Caco-2 (cell line): ENCODE results near the gene GGT5. TPM values are rescaled to one million over a fixed set of nuclear protein-coding genes. Genes with fewer than 3 reads are reported as not detected.
A peak's percentile ranks its signal among the peaks of the same experiment; 100 is the strongest.

ENCODE experiments used
- BruUV-seq: library from RNA; stranded (reverse); fragments of 400-500 nt; replicated peaks from 2 replicates; lab custom pipeline; 2021; lab: Mats Ljungman, UMichigan
- CTCF ChIA-PET: fragments of 300-600 bp; sonication (Branson Sonifier 250); formaldehyde crosslinking; loops from one replicate; lab custom pipeline; 2022; ENCODE audit warnings: antibody characterized with exemption; lab: Charles Lee
- POLR2A ChIA-PET: fragments of 300-600 bp; sonication (Branson Sonifier 250); formaldehyde crosslinking; loops from one replicate; lab custom pipeline; 2022; ENCODE audit warnings: antibody characterized with exemption; lab: Charles Lee
- DNase-seq, 2 experiments: peaks; one replicate each; pipeline versions ENCODE4 v3.0.0 to v3.0.0-alpha.2; 2020 to 2022
- H3K27me3 ChIP-seq: replicated peaks from 2 replicates; pipeline ENCODE4 v1.6.0; 2011; ENCODE audit warnings: low read length; ENCODE audit not compliant: control insufficient read depth, insufficient read depth
- H3K36me3 ChIP-seq: 2 replicates; pipeline ENCODE4 v1.5.1; 2011; ENCODE audit warnings: low read length; ENCODE audit not compliant: control insufficient read depth, insufficient read depth
- H3K4me1 ChIP-seq: fragments of 250-450 bp; sonication (Bioruptor Pico); 2 replicates; pipeline ENCODE4 v1.5.1; 2020; ENCODE audit warnings: mild to moderate bottlenecking
- H3K4me3 ChIP-seq: 2 replicates; pipeline ENCODE4 v1.5.1; 2011; ENCODE audit warnings: low read depth, mild to moderate bottlenecking, control low read depth, low read length
- H3K9me3 ChIP-seq: fragments of 250-450 bp; sonication (Bioruptor Pico); 2 replicates; pipeline ENCODE4 v1.5.1; 2020; ENCODE audit warnings: mild to moderate bottlenecking, moderate library complexity
- H3K27ac Mint-ChIP-seq: one replicate; pipeline ENCODE4 v1.8.0; 2022; ENCODE audit warnings: mixed read lengths; ENCODE audit not compliant: unreplicated experiment
- H3K27me3 Mint-ChIP-seq: one replicate; pipeline ENCODE4 v1.8.0; 2022; ENCODE audit warnings: mixed read lengths; ENCODE audit not compliant: insufficient read depth, unreplicated experiment
- H3K36me3 Mint-ChIP-seq: one replicate; pipeline ENCODE4 v1.8.0; 2022; ENCODE audit warnings: mild to moderate bottlenecking, mixed read lengths; ENCODE audit not compliant: insufficient read depth, unreplicated experiment
- H3K4me1 Mint-ChIP-seq: one replicate; pipeline ENCODE4 v1.8.0; 2022; ENCODE audit warnings: low read depth, mixed read lengths; ENCODE audit not compliant: unreplicated experiment
- H3K4me3 Mint-ChIP-seq: one replicate; pipeline ENCODE4 v1.8.0; 2022; ENCODE audit warnings: mild to moderate bottlenecking, moderate library complexity, mixed read lengths; ENCODE audit not compliant: unreplicated experiment
- H3K9me3 Mint-ChIP-seq: one replicate; pipeline ENCODE4 v1.8.0; 2022; ENCODE audit warnings: mixed read lengths; ENCODE audit not compliant: unreplicated experiment
- intact Hi-C: fragments of 100-400 bp; cut with micrococcal nuclease; formaldehyde crosslinking; loops from one replicate; pipeline ENCODE4 v1.10.0; 2022; ENCODE audit not compliant: unreplicated experiment
- total RNA-seq: library from RNA; stranded (reverse); gene quantifications from 2 replicates; pipeline ENCODE4 v1.2.3, GENCODE V29; 2022
- TF ChIP-seq, protein P1 (sequence below), 2 experiments: fragments of 200-600 bp in 1 of 2; IDR thresholded peaks; 1 replicate in 1 of 2; 2 replicates in 1 of 2; pipeline versions ENCODE4 v1.5.1 to v1.8.0; 2011 to 2022; ENCODE audit warnings: antibody characterized with exemption in 1 of 2, control low read depth in 1 of 2, inconsistent platforms in 1 of 2, low read depth in 1 of 2, low read length in 1 of 2, mild to moderate bottlenecking in 1 of 2, moderate library complexity in 1 of 2; ENCODE audit not compliant: insufficient read depth in 1 of 2, severe bottlenecking in 1 of 2, unreplicated experiment in 1 of 2

The GGT5 gene
- total RNA-seq, 1 experiment from 2014 or later: 0.66 TPM

DNA sequence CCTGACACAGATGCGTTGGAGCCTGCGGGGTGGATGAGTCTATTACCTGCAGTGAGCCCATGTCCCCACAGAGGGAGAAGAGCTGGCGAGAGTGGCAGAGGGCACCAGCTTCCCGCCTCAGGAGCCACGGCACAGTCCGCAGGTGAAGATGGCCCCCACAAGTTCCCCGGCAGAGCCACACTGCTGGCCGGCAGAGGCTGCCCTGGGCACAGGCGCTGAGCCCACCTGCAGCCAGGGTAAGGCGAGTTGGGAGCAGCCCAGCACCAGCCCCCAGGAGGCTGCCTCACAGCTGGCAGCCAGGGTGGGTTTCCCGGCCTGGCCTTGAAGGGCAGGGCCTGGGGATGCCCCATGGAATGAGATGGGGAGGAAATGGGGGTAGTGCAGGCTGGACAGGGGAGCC, 68.8 kb downstream of the GGT5 start:
- Mint-ChIP-seq H3K9me3 (no peaks in the 10 kb centered on the region), H3K27me3 (no peaks in the 10 kb centered on the region), H3K4me1 (no peaks in the 10 kb centered on the region), H3K4me3 (no peak overlapping the region), H3K27ac (no peak overlapping the region), H3K36me3 (peaks cover 19% of the 10 kb centered on the region)
- H3K36me3 ChIP-seq: no peaks in the 10 kb centered on the region; the same call in none of the 2 replicates
- no peak overlapping the region for H3K4me3 ChIP-seq
- POLR2A ChIA-PET: no interaction called here
- H3K27me3 ChIP-seq: no peaks in the 10 kb centered on the region
- H3K9me3 ChIP-seq: no peaks in the 10 kb centered on the region
- CTCF ChIA-PET: interaction anchor here (1.0 to 2.9 kb wide), 3 partner anchors 9 to 43 kb away, joined by 3 to 19 read pairs (median 5); no protein-coding TSS in a partner anchor
- no TSS peak for BruUV-seq
- TF ChIP-seq, protein P1, sequence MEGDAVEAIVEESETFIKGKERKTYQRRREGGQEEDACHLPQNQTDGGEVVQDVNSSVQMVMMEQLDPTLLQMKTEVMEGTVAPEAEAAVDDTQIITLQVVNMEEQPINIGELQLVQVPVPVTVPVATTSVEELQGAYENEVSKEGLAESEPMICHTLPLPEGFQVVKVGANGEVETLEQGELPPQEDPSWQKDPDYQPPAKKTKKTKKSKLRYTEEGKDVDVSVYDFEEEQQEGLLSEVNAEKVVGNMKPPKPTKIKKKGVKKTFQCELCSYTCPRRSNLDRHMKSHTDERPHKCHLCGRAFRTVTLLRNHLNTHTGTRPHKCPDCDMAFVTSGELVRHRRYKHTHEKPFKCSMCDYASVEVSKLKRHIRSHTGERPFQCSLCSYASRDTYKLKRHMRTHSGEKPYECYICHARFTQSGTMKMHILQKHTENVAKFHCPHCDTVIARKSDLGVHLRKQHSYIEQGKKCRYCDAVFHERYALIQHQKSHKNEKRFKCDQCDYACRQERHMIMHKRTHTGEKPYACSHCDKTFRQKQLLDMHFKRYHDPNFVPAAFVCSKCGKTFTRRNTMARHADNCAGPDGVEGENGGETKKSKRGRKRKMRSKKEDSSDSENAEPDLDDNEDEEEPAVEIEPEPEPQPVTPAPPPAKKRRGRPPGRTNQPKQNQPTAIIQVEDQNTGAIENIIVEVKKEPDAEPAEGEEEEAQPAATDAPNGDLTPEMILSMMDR (IDR thresholded peaks at IDR 0.05; ENCODE audit: insufficient read depth in 1 of 2, low read depth in 1 of 2, low read length in 1 of 2, severe bottlenecking in 1 of 2, unreplicated experiment in 1 of 2): no peak
- intact Hi-C loops: loop anchor here (5.0 kb wide), 1 partner anchor 194 kb away; the partner anchor contains the start of gene GSTT2
- DNase-seq: no peak
- peaks cover 7% of the 10 kb centered on the region for H3K4me1 ChIP-seq

DNA sequence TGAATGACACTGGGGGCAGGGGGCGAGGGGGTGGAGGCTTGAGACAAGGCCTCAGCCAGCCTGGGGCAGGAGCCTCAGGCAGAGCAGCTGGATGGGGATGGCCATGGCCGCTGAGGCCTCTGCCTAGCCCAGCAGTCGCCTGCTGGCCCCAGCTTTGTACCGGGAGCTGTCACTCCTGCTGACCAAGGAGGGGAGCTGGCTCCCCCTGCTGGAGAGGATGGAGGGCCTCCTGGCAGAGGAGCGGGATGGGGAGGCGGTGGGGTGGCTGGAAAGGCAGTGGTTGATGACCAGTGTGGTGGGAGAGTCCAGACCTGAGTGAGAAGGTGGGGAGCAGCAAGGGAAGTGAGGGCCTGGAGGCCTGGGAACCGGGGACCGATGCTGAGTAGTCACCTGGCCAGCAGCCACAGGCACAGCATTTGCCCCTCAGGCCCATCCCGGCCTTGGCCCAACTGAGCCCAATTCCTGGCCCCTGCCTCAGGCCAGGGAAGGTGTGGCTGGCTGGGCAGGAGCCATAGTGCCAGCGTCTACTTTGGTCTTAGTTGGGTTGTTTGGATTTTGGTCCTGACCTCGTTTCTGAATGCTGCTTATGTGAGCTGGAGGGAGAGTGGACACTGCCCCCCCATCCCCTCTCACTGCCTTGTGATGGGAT, 69.6 kb downstream of the GGT5 start:
- intact Hi-C loops: loop anchor here (1.0 to 5.0 kb wide), 2 partner anchors 42 to 193 kb away; partner anchors contain the start of gene GSTT2

DNA sequence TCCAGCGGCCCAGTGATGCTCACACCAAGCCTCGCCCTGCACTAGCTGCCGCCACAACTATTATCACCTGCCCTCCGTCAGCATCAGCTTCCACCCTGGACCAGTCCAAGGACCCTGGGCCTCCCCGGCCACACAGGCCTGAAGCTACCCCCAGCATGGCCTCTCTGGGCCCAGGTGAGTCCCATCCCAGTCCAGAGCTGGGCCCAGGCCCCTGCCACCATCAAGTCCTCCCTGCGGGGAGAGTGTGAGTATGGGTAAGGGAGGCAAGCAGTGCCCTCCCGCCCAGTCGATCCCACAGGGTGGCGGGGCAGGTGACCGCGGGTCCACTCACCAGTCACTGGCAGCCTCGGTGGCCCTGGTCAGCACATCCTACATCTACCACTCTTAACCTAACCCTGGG, 73.1 kb downstream of the GGT5 start:
- no peaks in the 10 kb centered on the region for H3K27me3 ChIP-seq
- intact Hi-C loops: no loop called here
- no TSS peak for BruUV-seq

More for the DNA sequence above, 69.6 kb downstream of the GGT5 start:
- Histone ChIP-seq H3K9me3 (no peaks in the 10 kb centered on the region), H3K4me1 (no peaks in the 10 kb centered on the region), H3K4me3 (no peak overlapping the region), H3K36me3 (no peaks in the 10 kb centered on the region; the same call in none of the 2 replicates), H3K27me3 (no peaks in the 10 kb centered on the region)
- H3K4me3 Mint-ChIP-seq: no peak overlapping the region
- H3K36me3 Mint-ChIP-seq: peaks cover 27% of the 10 kb centered on the region
- ChIA-PET POLR2A (no interaction called here), CTCF (interaction anchor here (0.5 to 2.9 kb wide), 8 partner anchors 24 to 186 kb away, joined by 3 to 19 read pairs (median 3); no protein-coding TSS in a partner anchor)
- no peak overlapping the region for H3K27ac Mint-ChIP-seq
- BruUV-seq: no TSS peak
- H3K4me1 Mint-ChIP-seq: no peaks in the 10 kb centered on the region
- H3K9me3 Mint-ChIP-seq: no peaks in the 10 kb centered on the region
- TF ChIP-seq, protein P1 (IDR thresholded peaks at IDR 0.05; ENCODE audit: insufficient read depth in 1 of 2, low read depth in 1 of 2, low read length in 1 of 2, severe bottlenecking in 1 of 2, unreplicated experiment in 1 of 2): peak; percentile 87 to 88
- no peaks in the 10 kb centered on the region for H3K27me3 Mint-ChIP-seq
- DNase-seq: peak; percentile 78 to 85

More for the DNA sequence above, 73.1 kb downstream of the GGT5 start:
- peaks cover 28% of the 10 kb centered on the region for H3K36me3 Mint-ChIP-seq
- no peak overlapping the region for H3K4me3 Mint-ChIP-seq
- H3K27ac Mint-ChIP-seq: no peak overlapping the region
- H3K4me3 ChIP-seq: no peak overlapping the region
- H3K36me3 ChIP-seq: 0 out of 2 replicates have a peak, but pooled peaks cover 1% of the 10 kb centered on the region
- H3K4me1 ChIP-seq: no peaks in the 10 kb centered on the region
- TF ChIP-seq, protein P1 (IDR thresholded peaks at IDR 0.05; ENCODE audit: insufficient read depth in 1 of 2, low read depth in 1 of 2, low read length in 1 of 2, severe bottlenecking in 1 of 2, unreplicated experiment in 1 of 2): no peak
- ChIA-PET CTCF (interaction anchor here (1.1 kb wide), 1 partner anchor 18 kb away, joined by 3 read pairs; no protein-coding TSS in a partner anchor), POLR2A (no interaction called here)
- H3K9me3 Mint-ChIP-seq: no peaks in the 10 kb centered on the region
- H3K4me1 Mint-ChIP-seq: no peaks in the 10 kb centered on the region
- no peak for DNase-seq
- no peaks in the 10 kb centered on the region for H3K9me3 ChIP-seq
- no peaks in the 10 kb centered on the region for H3K27me3 Mint-ChIP-seq
